GM23338 (cell line): ENCODE data around the gene SPINK8.

ENCODE experiments used
- CREB1 ChIP-seq: fragments of 250-450 bp; sonication (Bioruptor Pico); IDR thresholded peaks from 2 replicates; pipeline ENCODE4 v1.5.0; 2020; ENCODE audit warnings: low read depth, mild to moderate bottlenecking, moderate library complexity
- CTCF ChIP-seq, 2 experiments: fragments of 200-600 bp in 1 of 2; sonication (generic) in 1 of 2; conservative IDR thresholded peaks; 2 replicates each; pipeline versions ENCODE4 v1.5.1 to v1.6.1; 2016 to 2017; ENCODE audit warnings: antibody characterized with exemption in 2 of 2, low read depth in 2 of 2, mild to moderate bottlenecking in 2 of 2, moderate library complexity in 1 of 2
- ETS1 ChIP-seq: IDR thresholded peaks from 2 replicates; pipeline ENCODE4 v1.6.1; 2016; ENCODE audit warnings: antibody characterized with exemption
- EZH2 ChIP-seq: fragments of 200-600 bp; sonication (generic); IDR thresholded peaks from one replicate; pipeline ENCODE4 v1.8.0; 2017; ENCODE audit warnings: antibody characterized with exemption, mild to moderate bottlenecking, low read depth; ENCODE audit not compliant: unreplicated experiment
- EZH2phosphoT487 ChIP-seq: fragments of 200-600 bp; sonication (generic); IDR thresholded peaks from one replicate; pipeline ENCODE4 v1.8.1; 2018; ENCODE audit warnings: antibody characterized with exemption; ENCODE audit not compliant: unreplicated experiment
- JUNB ChIP-seq: IDR thresholded peaks from one replicate; pipeline ENCODE4 v1.6.1; 2016; ENCODE audit warnings: antibody characterized with exemption; ENCODE audit not compliant: unreplicated experiment
- POLR2AphosphoS5 ChIP-seq: IDR thresholded peaks from 2 replicates; pipeline ENCODE4 v1.6.1; 2016; ENCODE audit warnings: antibody characterized with exemption, low read depth
- REST ChIP-seq: IDR thresholded peaks from one replicate; pipeline ENCODE4 v1.6.1; 2018; ENCODE audit warnings: antibody characterized with exemption; ENCODE audit not compliant: unreplicated experiment
- ZNF114 ChIP-seq: fragments of 250-450 bp; sonication (Bioruptor Pico); IDR thresholded peaks from 2 replicates; pipeline ENCODE4 v1.5.0; 2020; ENCODE audit warnings: mild to moderate bottlenecking, moderate library complexity

DNA sequence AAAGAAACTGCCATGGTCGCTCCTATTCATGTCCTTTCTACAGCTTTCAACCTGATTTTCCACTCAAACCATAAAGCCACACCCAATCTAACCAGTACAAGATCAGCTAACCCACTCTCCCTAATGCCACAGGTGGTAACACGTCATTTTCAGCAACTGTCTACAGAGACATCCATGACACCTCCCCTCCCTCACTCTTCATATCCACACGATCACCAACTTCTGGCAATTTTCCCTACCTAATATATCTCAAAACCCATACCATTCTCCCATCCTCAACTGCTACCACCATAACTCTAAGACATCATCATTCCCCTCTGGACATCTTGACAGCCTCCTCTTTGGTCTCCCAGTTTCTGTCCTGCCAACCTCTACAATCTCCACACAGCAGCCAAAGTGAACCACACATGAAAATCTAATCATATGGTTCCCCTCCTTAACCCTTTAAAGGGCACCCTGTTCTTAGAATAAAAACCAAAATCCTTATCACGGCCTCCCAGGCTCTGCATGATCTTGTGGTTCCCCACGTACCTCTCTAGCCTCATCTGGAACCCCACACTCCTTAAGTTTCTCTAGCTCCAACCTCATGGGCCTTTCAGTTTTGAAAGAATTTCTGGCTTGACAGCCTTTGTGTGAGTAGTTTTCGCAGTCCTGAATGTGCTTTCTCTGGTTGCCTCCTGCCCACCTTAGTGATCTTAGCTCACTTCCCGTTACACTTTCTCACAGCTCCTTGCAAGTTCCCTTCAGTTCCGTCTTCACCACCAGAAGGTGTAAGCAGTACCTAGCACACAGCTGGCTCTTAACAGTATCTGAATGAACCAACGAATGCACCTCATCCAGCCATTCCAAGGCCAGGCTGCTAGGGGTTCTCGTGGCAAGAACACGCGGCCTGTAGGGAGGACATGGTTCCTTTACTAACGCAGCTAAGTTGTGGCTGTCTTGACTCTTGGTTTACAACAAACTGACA is 33.4 kb downstream of the SPINK8 start:
- no peak for TF ChIP-seq CTCF (conservative IDR thresholded peaks at IDR 0.05; ENCODE audit: low read depth in 2 of 2)
- no peak for TF ChIP-seq POLR2AphosphoS5
- no peak for TF ChIP-seq EZH2
- no peak for TF ChIP-seq EZH2phosphoT487
- no peak for TF ChIP-seq REST
- no peak for TF ChIP-seq ZNF114
- no peak for TF ChIP-seq ETS1
- TF ChIP-seq CREB1 (CRISPR knock-in tag): no peak
- no peak for TF ChIP-seq JUNB
